Adrenal gland (tissue), 5 donors: ENCODE results near the gene NUDT9.

ENCODE experiments used
- CTCF ChIP-seq, 6 experiments: fragments of 450-650 bp in 4 of 6; fragments of 200-600 bp in 2 of 6; sonication (generic) in 1 of 6; IDR thresholded peaks; 1 replicate in 5 of 6; 2 replicates in 1 of 6; pipeline versions ENCODE4 v1.5.1 to v1.8.0; 2016 to 2021; ENCODE audit warnings: antibody characterized with exemption in 6 of 6, mild to moderate bottlenecking in 2 of 6, moderate library complexity in 1 of 6
- POLR2A ChIP-seq, 2 donors: fragments of 450-650 bp; IDR thresholded peaks; one replicate each; pipeline ENCODE4 v1.6.1; 2017; ENCODE audit warnings: antibody characterized with exemption in 2 of 2, mild to moderate bottlenecking in 2 of 2, moderate library complexity in 1 of 2
- donor health status: DM: no; HTN: no; CAD: no.

- TF ChIP-seq POLR2A (IDR thresholded peaks at IDR 0.05), result no peak
- no peak for TF ChIP-seq CTCF (IDR thresholded peaks at IDR 0.05)
Observed at GRCh38 chr4:87489678-87490077, 67.3 kb downstream of the NUDT9 start.
